ENCODE measurements around the gene FGR. TPM values are rescaled to one million over a fixed set of nuclear protein-coding genes. Genes with fewer than 3 reads are reported as not detected.

FGR gene
- polyA plus RNA-seq, 3 donors, result 371 to 1,340 (median 571) TPM

DNA sequence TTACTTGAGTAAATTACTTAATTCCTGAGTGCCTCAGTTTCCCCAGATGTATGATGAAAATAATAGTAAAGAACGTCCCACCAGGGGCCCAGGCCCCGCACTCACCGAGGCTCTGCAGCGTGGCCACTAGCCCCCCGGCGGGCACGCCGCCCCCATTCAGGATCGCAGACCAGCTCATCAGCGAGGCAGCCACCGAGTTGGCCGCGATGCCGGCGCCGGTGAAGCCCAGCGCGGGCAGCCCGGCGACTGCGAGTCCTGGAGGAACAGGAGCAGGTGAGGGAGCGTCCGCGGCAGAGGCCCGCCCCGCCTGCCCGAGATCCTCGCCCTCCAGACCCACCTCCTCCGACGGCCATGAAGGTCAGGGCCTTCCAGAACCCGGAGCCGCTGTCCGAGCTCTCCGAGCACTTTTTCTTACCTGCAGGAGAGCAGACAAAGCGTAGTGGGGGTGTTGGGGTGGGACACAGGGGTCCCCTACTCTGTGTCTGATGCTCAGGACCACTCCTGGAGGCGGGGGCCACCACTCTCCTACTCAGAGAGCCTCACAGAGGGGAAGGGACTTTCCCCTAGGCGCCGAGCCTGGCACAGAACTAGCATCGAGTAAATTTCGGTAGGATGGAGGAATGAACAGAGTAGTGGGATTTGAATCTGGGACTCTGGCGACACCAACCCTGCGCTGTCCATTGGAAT, 33.3 kb upstream of the FGR start:
- Mint-ChIP-seq H3K27me3 (ENCODE audit: low read depth in 3 of 3) (peaks cover 0 to 2% (median under 1%) of the 10 kb centered on the region in 3 donors), H3K36me3 (peaks cover 9 to 20% of the 10 kb centered on the region in 2 donors), H3K27ac (peak overlapping the region in 4 of 7 donors; percentile 54 to 96 (median 84)), H3K9me3 (peaks cover 0 to 2% (median 0%) of the 10 kb centered on the region in 7 donors), H3K4me1 (peaks cover 59% of the 10 kb centered on the region), H3K4me3 (no peak overlapping the region)
- H3K27ac ChIP-seq (ENCODE audit: low read depth in 1 of 2, low read length in 2 of 2), result peak overlapping the region in 1 of 2 donors; percentile 73
- H3K9ac ChIP-seq (ENCODE audit: insufficient read depth, low read length, poor library complexity, severe bottlenecking), result no peak overlapping the region
- no peak for TF ChIP-seq CTCF (IDR thresholded peaks at IDR 0.05)
- DNase-seq, result no peak
- H3K27me3 ChIP-seq (ENCODE audit: control insufficient read depth in 2 of 2, insufficient read depth in 2 of 2, low read length in 2 of 2), result no peaks in the 10 kb centered on the region
- H3K4me1 ChIP-seq (ENCODE audit: control insufficient read depth in 1 of 2, insufficient read depth in 2 of 2, low read length in 2 of 2), result peaks cover 52 to 72% of the 10 kb centered on the region in 2 donors
- 99% methylated on average over 28 of the region's 42 CpGs for WGBS (ENCODE audit: insufficient coverage)
- peaks cover 14% of the 10 kb centered on the region for H3K79me2 ChIP-seq (ENCODE audit: insufficient read depth, low read length)
- H2AFZ ChIP-seq (ENCODE audit: insufficient read depth, low read depth, low read length, poor library complexity, severe bottlenecking), result no peak overlapping the region
- H3K9me3 ChIP-seq (replicated peaks in 1 of 2; ENCODE audit: control insufficient read depth in 1 of 2, insufficient read depth in 1 of 2, low read length in 2 of 2), result no peaks in the 10 kb centered on the region
- no peak overlapping the region for H3K4me2 ChIP-seq (replicated peaks; ENCODE audit: extremely low read depth, low read length, poor library complexity, severe bottlenecking)
- H4K20me1 ChIP-seq (ENCODE audit: insufficient read depth, low read length), result peaks cover 25% of the 10 kb centered on the region
- H3K36me3 ChIP-seq (replicated peaks in 1 of 2; ENCODE audit: control insufficient read depth in 1 of 2, insufficient read depth in 2 of 2, low read length in 2 of 2), result peaks cover 7 to 13% of the 10 kb centered on the region in 2 donors
- no peak overlapping the region for H3K4me3 ChIP-seq (replicated peaks in 1 of 3; ENCODE audit: low read depth in 2 of 3, low read length in 3 of 3)
- intact Hi-C loops (cut with micrococcal nuclease), result loop anchor here (5.0 to 10.0 kb wide), 4 partner anchors 59 to 343 kb away; partner anchors contain the start of genes FAM76A (in 1 of the 2) and TMEM222 (in 1 of the 2)

DNA sequence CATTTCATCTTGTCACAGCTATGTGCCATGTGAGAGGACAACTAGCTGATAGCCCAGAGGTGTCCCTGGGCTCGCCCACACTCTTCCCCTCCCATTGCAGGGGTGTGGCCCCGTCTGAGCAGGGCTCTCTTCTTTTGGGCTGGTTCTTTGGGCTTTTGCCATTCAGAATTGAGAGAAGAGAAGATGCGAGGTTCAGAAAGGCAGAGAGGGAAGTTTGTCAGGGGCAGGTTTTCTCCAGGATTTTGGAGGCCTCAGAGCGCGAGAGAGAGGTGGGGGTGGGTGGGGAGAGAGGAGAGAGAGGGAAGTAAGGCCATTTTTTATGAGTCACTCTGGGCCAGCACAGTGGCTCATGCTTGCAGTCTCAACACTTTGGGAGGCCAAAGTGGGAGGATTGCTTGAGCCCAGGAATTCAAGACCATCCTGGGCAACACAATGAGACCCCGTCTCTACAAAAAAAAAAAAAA, 31.8 kb upstream of the FGR start:
- Mint-ChIP-seq H3K9me3 (peaks cover 0 to 2% (median 0%) of the 10 kb centered on the region in 7 donors), H3K27me3 (ENCODE audit: low read depth in 3 of 3) (peaks cover 0 to 2% (median 0%) of the 10 kb centered on the region in 3 donors), H3K4me3 (peak overlapping the region in 1 of 2 donors; percentile 60), H3K36me3 (peaks cover 9 to 20% of the 10 kb centered on the region in 2 donors), H3K4me1 (peaks cover 62% of the 10 kb centered on the region), H3K27ac (peak overlapping the region; percentile 83 to 96 (median 87))
- H4K20me1 ChIP-seq (ENCODE audit: insufficient read depth, low read length), result peaks cover 25% of the 10 kb centered on the region
- H3K9ac ChIP-seq (ENCODE audit: insufficient read depth, low read length, poor library complexity, severe bottlenecking), result no peak overlapping the region
- peak overlapping the region in 1 of 3 experiments; percentile 10 for H3K4me3 ChIP-seq (replicated peaks in 1 of 3; ENCODE audit: low read depth in 2 of 3, low read length in 3 of 3)
- peak overlapping the region; percentile 43 to 73 for H3K27ac ChIP-seq (ENCODE audit: low read depth in 1 of 2, low read length in 2 of 2)
- no peaks in the 10 kb centered on the region for H3K9me3 ChIP-seq (replicated peaks in 1 of 2; ENCODE audit: control insufficient read depth in 1 of 2, insufficient read depth in 1 of 2, low read length in 2 of 2)
- 16% methylated on average over 4 of the region's 6 CpGs for WGBS (ENCODE audit: insufficient coverage)
- intact Hi-C loops (cut with micrococcal nuclease), result loop anchor here (5.0 to 10.0 kb wide), 4 partner anchors 60 to 342 kb away; partner anchors contain the start of genes FAM76A (in 1 of the 2) and TMEM222 (in 1 of the 2)
- DNase-seq, result peak; percentile 68 to 80 (median 69)
- H2AFZ ChIP-seq (ENCODE audit: insufficient read depth, low read depth, low read length, poor library complexity, severe bottlenecking), result no peak overlapping the region
- peaks cover 7 to 13% of the 10 kb centered on the region in 2 donors for H3K36me3 ChIP-seq (replicated peaks in 1 of 2; ENCODE audit: control insufficient read depth in 1 of 2, insufficient read depth in 2 of 2, low read length in 2 of 2)
- TF ChIP-seq CTCF (IDR thresholded peaks at IDR 0.05), result no peak
- no peaks in the 10 kb centered on the region for H3K27me3 ChIP-seq (ENCODE audit: control insufficient read depth in 2 of 2, insufficient read depth in 2 of 2, low read length in 2 of 2)
- peak overlapping the region; percentile 32 for H3K4me2 ChIP-seq (replicated peaks; ENCODE audit: extremely low read depth, low read length, poor library complexity, severe bottlenecking)
- peaks cover 13% of the 10 kb centered on the region for H3K79me2 ChIP-seq (ENCODE audit: insufficient read depth, low read length)
- H3K4me1 ChIP-seq (ENCODE audit: control insufficient read depth in 1 of 2, insufficient read depth in 2 of 2, low read length in 2 of 2), result peaks cover 56 to 74% of the 10 kb centered on the region in 2 donors

Measured in CD14-positive monocyte (primary cell).